BJ (cell line): ENCODE results near the gene OPCML. TPM values are rescaled to one million over a fixed set of nuclear protein-coding genes. Genes with fewer than 3 reads are reported as not detected.

Source experiments
- CTCF ChIA-PET: fragments of 350-600 bp; formaldehyde crosslinking; extraction: SDS; loops from one replicate; lab custom pipeline; 2021; ENCODE audit warnings: antibody characterized with exemption, inconsistent platforms; lab: Yijun Ruan, JAX
- POLR2A ChIA-PET: fragments of 300-600 bp; sonication (Branson Sonifier 250); formaldehyde crosslinking; extraction: SDS; loops from one replicate; lab custom pipeline; 2021; ENCODE audit warnings: antibody characterized with exemption; lab: Charles Lee
- DNase-seq: peaks from one replicate; pipeline ENCODE4 v3.0.0-alpha.2; 2011; ENCODE audit warnings: low read depth
- H3K27me3 ChIP-seq: 2 replicates; pipeline ENCODE4 v1.6.0; 2011; ENCODE audit warnings: low read length; ENCODE audit not compliant: control insufficient read depth, insufficient read depth
- H3K36me3 ChIP-seq: 2 replicates; pipeline ENCODE4 v1.5.1; 2011; ENCODE audit warnings: low read length; ENCODE audit not compliant: control insufficient read depth, insufficient read depth
- H3K4me3 ChIP-seq: 2 replicates; pipeline ENCODE4 v1.5.1; 2011; ENCODE audit warnings: low read depth, mild to moderate bottlenecking, control low read depth, low read length
- CTCF ChIP-seq: IDR thresholded peaks from 2 replicates; pipeline ENCODE4 v1.5.1; 2011; ENCODE audit warnings: low read depth, mild to moderate bottlenecking, control low read depth, inconsistent platforms, low read length, moderate library complexity; ENCODE audit not compliant: insufficient read depth
- polyA plus RNA-seq: library from polyadenylated mRNA; depleted of rRNA; stranded (reverse); fragments of >200 nt; gene quantifications from 2 replicates; pipeline ENCODE4 v1.2.3, GENCODE V29; 2011

OPCML gene
- polyA plus RNA-seq, 1 experiment, result 2.0 TPM

GRCh38 chr11:133191931-133192330, 340.4 kb downstream of the OPCML start:
- ChIA-PET POLR2A (no interaction called here), CTCF (no interaction called here)
- no peak for TF ChIP-seq CTCF
- no peaks in the 10 kb centered on the region for H3K27me3 ChIP-seq
- H3K4me3 ChIP-seq, result no peak overlapping the region
- H3K36me3 ChIP-seq, result no peaks in the 10 kb centered on the region
- DNase-seq, result no peak

- no peak for TF ChIP-seq CTCF
- POLR2A ChIA-PET, result no interaction called here
- DNase-seq, result no peak
- no peak overlapping the region for H3K4me3 ChIP-seq
- H3K36me3 ChIP-seq, result no peaks in the 10 kb centered on the region
- H3K27me3 ChIP-seq, result no peaks in the 10 kb centered on the region
- CTCF ChIA-PET, result no interaction called here
These were observed 350.6 kb downstream of the OPCML start for GRCh38 chr11:133181667-133182066.

- DNase-seq, result no peak
- Histone ChIP-seq H3K36me3 (no peaks in the 10 kb centered on the region), H3K4me3 (no peak overlapping the region), H3K27me3 (no peaks in the 10 kb centered on the region)
- ChIA-PET POLR2A (no interaction called here), CTCF (no interaction called here)
- no peak for TF ChIP-seq CTCF
These were observed 351.2 kb downstream of the OPCML start for GRCh38 chr11:133181066-133181465.

- Histone ChIP-seq H3K4me3 (no peak overlapping the region), H3K36me3 (no peaks in the 10 kb centered on the region), H3K27me3 (no peaks in the 10 kb centered on the region)
- ChIA-PET CTCF (no interaction called here), POLR2A (no interaction called here)
- DNase-seq, result no peak
- no peak for TF ChIP-seq CTCF
These were observed 352.1 kb downstream of the OPCML start for GRCh38 chr11:133180201-133180600.

GRCh38 chr11:133176748-133177147, 355.6 kb downstream of the OPCML start:
- no peaks in the 10 kb centered on the region for H3K36me3 ChIP-seq
- H3K27me3 ChIP-seq, result no peaks in the 10 kb centered on the region
- TF ChIP-seq CTCF, result no peak
- no peak overlapping the region for H3K4me3 ChIP-seq
- CTCF ChIA-PET, result interaction anchor here (0.6 to 0.8 kb wide), 2 partner anchors 33 to 266 kb away, joined by 3 to 5 read pairs; no protein-coding TSS in a partner anchor
- POLR2A ChIA-PET, result no interaction called here
- no peak for DNase-seq
